SJSA1 (cell line): ENCODE results near the gene YES1. TPM values are rescaled to one million over a fixed set of nuclear protein-coding genes. Genes with fewer than 3 reads are reported as not detected.

Experiments
- DNase-seq, 2 experiments: peaks; one replicate each; pipeline ENCODE4 v3.0.0-alpha.2; 2015 to 2020; ENCODE audit warnings: low spot score in 2 of 2, low read depth in 1 of 2
- H3K27ac ChIP-seq: fragments of 250-450 bp; sonication (Bioruptor Pico); 2 replicates; pipeline ENCODE4 v1.5.1; 2020; ENCODE audit warnings: mild to moderate bottlenecking, moderate library complexity
- H3K27me3 ChIP-seq: fragments of 250-450 bp; sonication (Bioruptor Pico); replicated peaks from 2 replicates; pipeline ENCODE4 v1.5.1; 2020; ENCODE audit warnings: mild to moderate bottlenecking, moderate library complexity
- H3K36me3 ChIP-seq: fragments of 250-450 bp; sonication (Bioruptor Pico); 2 replicates; pipeline ENCODE4 v1.5.1; 2020; ENCODE audit warnings: mild to moderate bottlenecking
- H3K4me1 ChIP-seq: fragments of 250-450 bp; sonication (Bioruptor Pico); replicated peaks from 2 replicates; pipeline ENCODE4 v1.6.1; 2021; ENCODE audit warnings: mild to moderate bottlenecking
- H3K4me3 ChIP-seq: fragments of 250-450 bp; sonication (Bioruptor Pico); 2 replicates; pipeline ENCODE4 v1.5.1; 2020; ENCODE audit warnings: mild to moderate bottlenecking
- H3K9me3 ChIP-seq: fragments of 250-450 bp; sonication (Bioruptor Pico); replicated peaks from 2 replicates; pipeline ENCODE4 v1.5.1; 2020; ENCODE audit warnings: mild to moderate bottlenecking
- total RNA-seq: library from RNA; depleted of rRNA; stranded (reverse); fragments of >200 nt; shearing (Covaris generic); gene quantifications from 2 replicates; pipeline ENCODE4 v1.2.3, GENCODE V29; 2014; rRNA removed

YES1 gene
- total RNA-seq = 98.6 and 134 TPM in 2 replicates

DNA sequence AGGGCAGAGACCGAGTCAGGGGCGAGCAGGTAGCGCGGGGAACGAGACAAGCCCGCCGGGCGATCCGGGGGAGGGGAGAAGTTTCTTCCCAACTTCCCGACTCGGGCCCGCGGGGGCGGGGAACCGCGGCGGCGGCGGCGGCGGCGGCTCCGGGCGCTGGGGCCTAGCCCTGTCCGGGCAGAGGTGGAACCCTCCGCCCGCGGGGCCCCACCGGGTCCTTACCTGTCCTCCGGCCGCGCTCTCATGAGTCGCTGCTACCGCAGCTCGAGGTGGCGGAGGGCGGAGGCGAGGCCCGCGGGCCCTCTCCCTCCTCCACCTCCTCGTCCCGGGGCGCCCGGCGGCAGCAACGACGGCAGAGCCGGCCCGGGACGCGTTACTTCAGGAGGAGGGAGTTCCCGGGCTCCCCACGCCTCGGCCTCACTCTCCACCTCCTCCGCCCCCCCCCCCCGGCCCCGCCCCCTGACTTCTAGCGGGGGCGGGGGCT is at the start of gene YES1:
Gene YES1, minus strand, starts transcription at position 351 of the 484 bp plus-strand sequence. CDS start 55,415 bp downstream, outside the sequence.
- DNase-seq = peak; percentile 69 to 82
- Histone ChIP-seq H3K27ac (peak within 1 kb of the TSS; percentile 73), H3K9me3 (no peaks in the 10 kb centered on the region), H3K36me3 (peaks cover 7% of the 10 kb centered on the region; the same call in 1 of the 2 replicates), H3K27me3 (no peaks in the 10 kb centered on the region), H3K4me1 (peaks cover 20% of the 10 kb centered on the region), H3K4me3 (peak within 1 kb of the TSS; percentile 81)

GRCh38 chr18:857986-858385 is 45.9 kb upstream of the YES1 start:
- DNase-seq = no peak
- peaks cover 5% of the 10 kb centered on the region; the same call in 1 of the 2 replicates for H3K4me1 ChIP-seq
- peaks cover 15% of the 10 kb centered on the region for H3K27me3 ChIP-seq
- H3K27ac ChIP-seq = no peak overlapping the region
- H3K9me3 ChIP-seq = no peaks in the 10 kb centered on the region
- no peaks in the 10 kb centered on the region for H3K36me3 ChIP-seq
- no peak overlapping the region for H3K4me3 ChIP-seq

DNA sequence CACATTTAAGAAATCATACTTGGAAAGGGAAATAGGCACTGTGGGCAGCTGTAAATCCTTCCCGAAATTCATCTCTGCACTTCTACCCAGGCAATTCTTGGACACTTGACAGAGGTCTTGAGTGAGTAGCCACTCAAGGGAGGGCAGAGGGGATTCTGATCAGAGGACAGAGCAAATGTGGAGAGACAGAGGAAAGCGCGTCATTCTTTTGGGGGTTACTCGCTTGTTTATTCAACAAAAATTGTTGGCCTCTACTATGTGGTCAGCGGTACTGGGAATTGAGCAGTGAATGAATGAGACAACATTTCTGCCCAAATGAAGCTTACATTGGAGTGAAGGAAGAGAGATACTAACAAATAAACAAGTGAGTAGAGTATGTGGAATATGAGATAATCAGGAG is 41.4 kb upstream of the YES1 start:
- H3K27me3 ChIP-seq = no peaks in the 10 kb centered on the region
- peaks cover 5% of the 10 kb centered on the region; the same call in 1 of the 2 replicates for H3K4me1 ChIP-seq
- no peaks in the 10 kb centered on the region for H3K9me3 ChIP-seq
- H3K4me3 ChIP-seq = no peak overlapping the region
- no peaks in the 10 kb centered on the region for H3K36me3 ChIP-seq
- peak in 1 of 2 experiments; percentile 30 for DNase-seq
- H3K27ac ChIP-seq = no peak overlapping the region

- no peaks in the 10 kb centered on the region for H3K36me3 ChIP-seq
- no peak for DNase-seq
- peaks cover 5% of the 10 kb centered on the region; the same call in 1 of the 2 replicates for H3K4me1 ChIP-seq
- H3K9me3 ChIP-seq = no peaks in the 10 kb centered on the region
- no peak overlapping the region for H3K27ac ChIP-seq
- H3K4me3 ChIP-seq = no peak overlapping the region
- no peaks in the 10 kb centered on the region for H3K27me3 ChIP-seq
Measured at GRCh38 chr18:850960-851359, 38.9 kb upstream of the YES1 start.

GRCh38 chr18:849021-849420 is 37.0 kb upstream of the YES1 start:
- Histone ChIP-seq H3K27me3 (no peaks in the 10 kb centered on the region), H3K27ac (no peak overlapping the region), H3K4me1 (peaks cover 5% of the 10 kb centered on the region; the same call in 1 of the 2 replicates), H3K4me3 (no peak overlapping the region), H3K9me3 (no peaks in the 10 kb centered on the region), H3K36me3 (no peaks in the 10 kb centered on the region)
- DNase-seq = no peak

GRCh38 chr18:848062-848861 is 36.2 kb upstream of the YES1 start:
- Histone ChIP-seq H3K4me1 (no peaks in the 10 kb centered on the region), H3K27ac (no peak overlapping the region), H3K9me3 (no peaks in the 10 kb centered on the region), H3K36me3 (no peaks in the 10 kb centered on the region), H3K27me3 (no peaks in the 10 kb centered on the region), H3K4me3 (no peak overlapping the region)
- no peak for DNase-seq

DNA sequence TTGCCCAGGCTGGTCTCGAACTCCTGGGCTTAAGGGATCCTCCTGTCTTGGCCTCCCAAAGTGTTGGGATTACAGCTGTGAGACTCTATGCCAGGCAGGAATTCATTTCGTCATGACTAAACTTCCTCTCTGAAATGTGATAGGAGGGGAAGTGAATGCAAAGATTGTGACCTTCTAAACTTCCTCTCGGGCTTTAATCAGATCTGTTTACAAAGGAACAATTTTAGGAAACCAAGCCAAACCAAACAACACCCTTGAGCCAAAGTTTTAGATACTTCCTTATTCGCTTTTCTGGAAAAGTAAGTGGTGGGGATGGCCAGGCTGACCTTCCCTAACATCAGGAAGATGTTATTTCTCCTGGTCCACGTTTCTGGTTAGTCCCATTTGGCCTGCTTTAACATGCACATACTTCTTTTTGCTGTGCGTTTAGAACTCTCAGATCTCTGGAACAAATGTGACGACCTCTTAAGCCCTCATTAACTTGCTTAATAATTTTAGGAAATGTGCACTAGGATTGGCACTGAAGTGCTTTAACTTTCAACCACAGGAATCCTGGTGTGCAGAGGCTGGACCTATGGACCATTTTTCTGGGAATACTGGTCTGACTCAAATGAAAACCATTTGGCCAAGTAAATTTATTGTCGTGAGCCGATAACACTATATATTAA is 33.2 kb upstream of the YES1 start:
- Histone ChIP-seq H3K4me3 (no peak overlapping the region), H3K27ac (no peak overlapping the region), H3K27me3 (no peaks in the 10 kb centered on the region), H3K9me3 (no peaks in the 10 kb centered on the region), H3K36me3 (no peaks in the 10 kb centered on the region), H3K4me1 (no peaks in the 10 kb centered on the region)
- DNase-seq = peak in 1 of 2 experiments; percentile 15

DNA sequence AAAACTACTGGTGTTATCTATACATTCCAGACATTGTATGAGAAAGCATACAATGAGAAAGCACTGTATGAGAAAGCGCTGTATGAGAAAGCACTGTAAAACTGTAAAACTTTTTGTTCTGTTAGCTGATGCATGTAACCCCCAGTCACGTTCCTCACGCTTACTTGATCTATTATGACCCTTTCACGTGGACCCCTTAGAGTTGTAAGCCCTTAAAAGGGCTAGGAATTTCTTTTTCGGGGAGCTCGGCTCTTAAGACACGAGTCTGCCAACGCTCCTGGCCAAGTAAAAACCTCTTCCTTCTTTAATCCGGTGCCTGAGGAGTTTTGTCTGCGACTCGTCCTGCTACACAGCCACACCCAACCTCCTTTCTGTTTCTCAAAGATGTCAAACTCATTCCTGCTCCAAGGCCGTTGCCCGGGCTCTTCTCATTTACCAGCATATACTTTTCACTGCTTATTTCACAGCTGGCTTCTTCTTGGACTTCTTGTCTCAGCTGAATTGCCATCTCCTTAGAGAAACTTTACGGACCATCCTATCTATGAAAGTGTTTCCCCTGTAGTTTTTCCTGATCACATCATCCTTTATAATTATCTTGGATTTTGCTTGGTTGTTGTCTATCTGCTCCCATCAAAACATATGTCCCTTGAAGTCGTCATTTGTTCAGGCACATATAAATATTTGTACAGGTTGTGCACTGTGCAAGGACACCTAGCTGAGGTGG is 29.8 kb upstream of the YES1 start:
- H3K4me3 ChIP-seq = no peak overlapping the region
- DNase-seq = no peak
- H3K4me1 ChIP-seq = no peaks in the 10 kb centered on the region
- no peaks in the 10 kb centered on the region for H3K9me3 ChIP-seq
- no peaks in the 10 kb centered on the region for H3K36me3 ChIP-seq
- H3K27ac ChIP-seq = no peak overlapping the region
- no peaks in the 10 kb centered on the region for H3K27me3 ChIP-seq

DNA sequence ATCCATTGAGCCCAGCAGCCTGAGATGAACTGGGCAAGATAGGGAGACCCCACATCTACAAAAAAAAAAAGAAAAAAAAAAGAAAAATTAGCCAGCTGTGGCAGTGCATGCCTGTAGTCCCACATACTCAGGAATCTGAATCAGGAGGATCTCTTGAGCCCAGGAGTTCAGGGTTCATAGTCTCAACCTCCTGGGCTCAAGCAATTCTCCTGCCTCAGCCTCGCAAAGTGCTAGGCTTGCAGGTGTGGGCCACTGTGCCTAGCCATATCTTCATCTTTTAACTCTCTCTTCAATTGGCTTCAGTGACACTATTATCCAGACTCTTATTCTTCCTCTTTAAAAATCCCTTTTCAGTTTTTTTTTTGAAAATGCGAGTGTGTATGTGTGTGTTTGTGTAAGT is 28.5 kb upstream of the YES1 start:
- Histone ChIP-seq H3K36me3 (no peaks in the 10 kb centered on the region), H3K27me3 (no peaks in the 10 kb centered on the region), H3K4me3 (no peak overlapping the region), H3K4me1 (no peaks in the 10 kb centered on the region), H3K9me3 (no peaks in the 10 kb centered on the region), H3K27ac (no peak overlapping the region)
- DNase-seq = no peak

- Histone ChIP-seq H3K27ac (no peak overlapping the region), H3K36me3 (no peaks in the 10 kb centered on the region), H3K27me3 (no peaks in the 10 kb centered on the region), H3K9me3 (no peaks in the 10 kb centered on the region), H3K4me3 (no peak overlapping the region), H3K4me1 (no peaks in the 10 kb centered on the region)
- DNase-seq = no peak
Measured at GRCh38 chr18:840023-840408, 28.0 kb upstream of the YES1 start.

GRCh38 chr18:839224-840022 is 27.4 kb upstream of the YES1 start:
- no peaks in the 10 kb centered on the region for H3K9me3 ChIP-seq
- no peak overlapping the region for H3K27ac ChIP-seq
- DNase-seq = peak; percentile 62 to 87
- no peaks in the 10 kb centered on the region for H3K36me3 ChIP-seq
- H3K4me3 ChIP-seq = no peak overlapping the region
- H3K4me1 ChIP-seq = no peaks in the 10 kb centered on the region
- H3K27me3 ChIP-seq = no peaks in the 10 kb centered on the region

GRCh38 chr18:837922-838321 is 25.9 kb upstream of the YES1 start:
- Histone ChIP-seq H3K9me3 (no peaks in the 10 kb centered on the region), H3K4me1 (no peaks in the 10 kb centered on the region), H3K27me3 (no peaks in the 10 kb centered on the region), H3K27ac (no peak overlapping the region), H3K4me3 (no peak overlapping the region), H3K36me3 (no peaks in the 10 kb centered on the region)
- DNase-seq = no peak

GRCh38 chr18:834082-834720 is 22.2 kb upstream of the YES1 start:
- peaks cover 13% of the 10 kb centered on the region for H3K4me1 ChIP-seq
- H3K27ac ChIP-seq = no peak overlapping the region
- no peaks in the 10 kb centered on the region for H3K9me3 ChIP-seq
- H3K36me3 ChIP-seq = no peaks in the 10 kb centered on the region
- no peaks in the 10 kb centered on the region for H3K27me3 ChIP-seq
- H3K4me3 ChIP-seq = no peak overlapping the region
- no peak for DNase-seq
